Measurements from ENCODE around the gene NUP50.
A peak's percentile ranks its signal among the peaks of the same experiment; 100 is the strongest.

The NUP50 gene

GRCh38 chr22:45192701-45193187 is 29.0 kb downstream of the NUP50 start:
- TF ChIP-seq CTCF (IDR thresholded peaks at IDR 0.05; ENCODE audit: low read depth, low read length): peak; percentile 51
- Histone ChIP-seq H3K27me3 (ENCODE audit: insufficient read depth, low read depth, severe bottlenecking) (no peaks in the 10 kb centered on the region), H3K36me3 (peaks cover 12% of the 10 kb centered on the region), H3K9me3 (ENCODE audit: severe bottlenecking) (no peaks in the 10 kb centered on the region), H3K27ac (no peak overlapping the region), H3K4me3 (ENCODE audit: low read depth, low read length) (no peak overlapping the region)
- peak; percentile 28 for DNase-seq

GRCh38 chr22:45194686-45195085 is 31.0 kb downstream of the NUP50 start:
- Histone ChIP-seq H3K9me3 (ENCODE audit: severe bottlenecking) (no peaks in the 10 kb centered on the region), H3K36me3 (peaks cover 7% of the 10 kb centered on the region)

DNA sequence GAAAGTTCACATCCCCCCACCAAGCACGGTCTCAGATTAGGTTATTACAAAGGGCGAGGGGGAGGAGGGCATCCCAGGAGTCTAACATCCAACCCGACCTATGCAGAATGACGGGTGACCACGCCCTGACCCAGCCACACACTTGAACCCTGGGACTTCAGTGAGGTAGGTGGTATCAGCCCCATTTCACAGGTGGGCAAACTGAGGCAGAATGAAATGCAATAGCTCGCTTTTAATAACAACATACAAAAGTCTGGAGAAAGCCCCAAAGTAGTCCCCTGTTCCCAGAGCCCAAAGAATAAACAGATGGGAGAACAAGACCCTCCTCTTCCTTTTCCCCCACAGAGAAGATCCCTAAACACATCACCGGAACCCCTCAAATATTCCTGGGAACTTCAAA is 31.9 kb downstream of the NUP50 start:
- Histone ChIP-seq H3K27me3 (ENCODE audit: insufficient read depth, low read depth, severe bottlenecking) (no peaks in the 10 kb centered on the region), H3K36me3 (peaks cover 12% of the 10 kb centered on the region), H3K27ac (no peak overlapping the region), H3K9me3 (ENCODE audit: severe bottlenecking) (no peaks in the 10 kb centered on the region), H3K4me3 (ENCODE audit: low read depth, low read length) (no peak overlapping the region)
- no peak for DNase-seq
- no peak for TF ChIP-seq CTCF (IDR thresholded peaks at IDR 0.05; ENCODE audit: low read depth, low read length)

More at GRCh38 chr22:45194686-45195085, 31.0 kb downstream of the NUP50 start:
- no peak overlapping the region for H3K27ac ChIP-seq
- TF ChIP-seq CTCF (IDR thresholded peaks at IDR 0.05; ENCODE audit: low read depth, low read length): no peak
- H3K4me3 ChIP-seq (ENCODE audit: low read depth, low read length): no peak overlapping the region
- DNase-seq: no peak
- no peaks in the 10 kb centered on the region for H3K27me3 ChIP-seq (ENCODE audit: insufficient read depth, low read depth, severe bottlenecking)

DNA sequence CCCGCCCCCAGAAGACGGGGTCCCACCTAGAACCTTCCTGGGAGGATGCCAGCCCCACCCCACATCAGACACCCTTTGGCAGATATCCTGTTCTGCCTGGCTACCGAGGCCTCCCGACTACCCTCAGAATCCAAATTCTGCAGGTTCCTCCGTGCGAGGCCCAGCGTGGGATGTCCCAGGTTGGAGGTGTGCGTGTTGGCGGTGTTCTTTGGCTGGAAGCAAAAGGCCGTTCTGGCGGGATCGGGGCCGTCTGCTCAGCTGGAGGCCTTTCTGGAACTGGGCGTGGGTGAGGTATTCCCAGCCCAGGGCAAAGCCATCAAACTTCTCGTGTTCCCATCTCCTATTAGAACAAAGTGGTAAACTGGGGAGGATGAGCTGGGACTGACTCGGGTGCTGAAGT is 32.6 kb downstream of the NUP50 start:
- Histone ChIP-seq H3K4me3 (ENCODE audit: low read depth, low read length) (no peak overlapping the region), H3K9me3 (ENCODE audit: severe bottlenecking) (no peaks in the 10 kb centered on the region), H3K36me3 (peaks cover 13% of the 10 kb centered on the region), H3K27me3 (ENCODE audit: insufficient read depth, low read depth, severe bottlenecking) (no peaks in the 10 kb centered on the region), H3K27ac (no peak overlapping the region)
- TF ChIP-seq CTCF (IDR thresholded peaks at IDR 0.05; ENCODE audit: low read depth, low read length): no peak
- no peak for DNase-seq

- TF ChIP-seq CTCF (IDR thresholded peaks at IDR 0.05; ENCODE audit: low read depth, low read length): no peak
- H3K27me3 ChIP-seq (ENCODE audit: insufficient read depth, low read depth, severe bottlenecking): no peaks in the 10 kb centered on the region
- no peaks in the 10 kb centered on the region for H3K9me3 ChIP-seq (ENCODE audit: severe bottlenecking)
- DNase-seq: no peak
- no peak overlapping the region for H3K4me3 ChIP-seq (ENCODE audit: low read depth, low read length)
- H3K36me3 ChIP-seq: peaks cover 13% of the 10 kb centered on the region
- H3K27ac ChIP-seq: no peak overlapping the region
Observed at GRCh38 chr22:45196926-45197605, 33.3 kb downstream of the NUP50 start.

Data from WERI-Rb-1 (cell line).